Uterus (tissue), 4 donors: ENCODE results near the gene BLOC1S3. TPM values are rescaled to one million over a fixed set of nuclear protein-coding genes. Genes with fewer than 3 reads are reported as not detected.

Source experiments
- DNase-seq, 2 donors: peaks; one replicate each; pipeline ENCODE4 v3.0.0-alpha.2; 2019 to 2020
- H3K27ac ChIP-seq, 2 donors: fragments of 200-600 bp; sonication (generic); 1 replicate in 1 of 2; 2 replicates in 1 of 2; pipeline ENCODE4 v1.5.1; 2016 to 2018
- H3K27me3 ChIP-seq, 2 donors: fragments of 200-600 bp; sonication (generic); one replicate each; pipeline ENCODE4 v1.5.1; 2018 to 2019; ENCODE audit warnings: control low read depth in 1 of 2
- H3K36me3 ChIP-seq, 2 donors: fragments of 200-600 bp; sonication (generic); one replicate each; pipeline ENCODE4 v1.5.1; 2019; ENCODE audit warnings: control low read depth in 1 of 2
- H3K4me1 ChIP-seq, 2 donors: fragments of 200-600 bp; sonication (generic); one replicate each; pipeline ENCODE4 v1.5.1; 2018 to 2019; ENCODE audit warnings: control low read depth in 1 of 2
- H3K4me3 ChIP-seq, 2 donors: fragments of 200-600 bp; sonication (generic); 1 replicate in 1 of 2; 2 replicates in 1 of 2; pipeline ENCODE4 v1.5.1; 2018 to 2019; ENCODE audit warnings: mild to moderate bottlenecking in 1 of 2
- H3K9me3 ChIP-seq, 2 donors: fragments of 200-600 bp; sonication (generic); one replicate each; pipeline ENCODE4 v1.5.1; 2019; ENCODE audit warnings: control low read depth in 1 of 2
- POLR2A ChIP-seq, 2 donors: fragments of 450-650 bp; IDR thresholded peaks; one replicate each; pipeline ENCODE4 v1.6.1; 2016; ENCODE audit warnings: antibody characterized with exemption in 2 of 2, mild to moderate bottlenecking in 1 of 2, moderate library complexity in 1 of 2
- intact Hi-C: fragments of 100-400 bp; cut with DNase I; formaldehyde crosslinking; loops from one replicate; pipeline ENCODE4 v1.15.1; 2023; ENCODE audit warnings: low total_unique reads
- total RNA-seq, 4 donors: library from RNA; depleted of rRNA in 3 of 4; stranded (reverse); fragments of >200 nt in 3 of 4; gene quantifications; one replicate each; pipeline versions ENCODE4 v1.1.0 to v1.2.4, GENCODE V29; 2014 to 2023
- TF ChIP-seq, protein P1 (sequence below), 4 experiments: fragments of 200-600 bp in 2 of 4; fragments of 450-650 bp in 2 of 4; sonication (generic) in 2 of 4; IDR thresholded peaks; one replicate each; pipeline ENCODE4 v1.5.1; 2016 to 2019; ENCODE audit warnings: antibody characterized with exemption in 4 of 4, mild to moderate bottlenecking in 2 of 4, moderate library complexity in 1 of 4
- donor health status: DM: yes; HTN: yes; CAD: no.

BLOC1S3 gene
- total RNA-seq, 4 donors from 2014 or later: 4.6 to 16.2 (median 10.2) TPM; not detected in 1

GRCh38 chr19:45164577-45165335 is 13.8 kb upstream of the BLOC1S3 start:
- H3K9me3 ChIP-seq: no peaks in the 10 kb centered on the region
- intact Hi-C loops: no loop called here
- no peak overlapping the region for H3K27ac ChIP-seq
- peak in 1 of 2 donors; percentile 34 for DNase-seq
- TF ChIP-seq POLR2A (IDR thresholded peaks at IDR 0.05): no peak
- TF ChIP-seq, protein P1, sequence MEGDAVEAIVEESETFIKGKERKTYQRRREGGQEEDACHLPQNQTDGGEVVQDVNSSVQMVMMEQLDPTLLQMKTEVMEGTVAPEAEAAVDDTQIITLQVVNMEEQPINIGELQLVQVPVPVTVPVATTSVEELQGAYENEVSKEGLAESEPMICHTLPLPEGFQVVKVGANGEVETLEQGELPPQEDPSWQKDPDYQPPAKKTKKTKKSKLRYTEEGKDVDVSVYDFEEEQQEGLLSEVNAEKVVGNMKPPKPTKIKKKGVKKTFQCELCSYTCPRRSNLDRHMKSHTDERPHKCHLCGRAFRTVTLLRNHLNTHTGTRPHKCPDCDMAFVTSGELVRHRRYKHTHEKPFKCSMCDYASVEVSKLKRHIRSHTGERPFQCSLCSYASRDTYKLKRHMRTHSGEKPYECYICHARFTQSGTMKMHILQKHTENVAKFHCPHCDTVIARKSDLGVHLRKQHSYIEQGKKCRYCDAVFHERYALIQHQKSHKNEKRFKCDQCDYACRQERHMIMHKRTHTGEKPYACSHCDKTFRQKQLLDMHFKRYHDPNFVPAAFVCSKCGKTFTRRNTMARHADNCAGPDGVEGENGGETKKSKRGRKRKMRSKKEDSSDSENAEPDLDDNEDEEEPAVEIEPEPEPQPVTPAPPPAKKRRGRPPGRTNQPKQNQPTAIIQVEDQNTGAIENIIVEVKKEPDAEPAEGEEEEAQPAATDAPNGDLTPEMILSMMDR (IDR thresholded peaks at IDR 0.05): no peak
- no peak overlapping the region for H3K4me3 ChIP-seq
- H3K27me3 ChIP-seq: no peaks in the 10 kb centered on the region
- no peaks in the 10 kb centered on the region for H3K36me3 ChIP-seq
- H3K4me1 ChIP-seq: no peaks in the 10 kb centered on the region

- TF ChIP-seq POLR2A (IDR thresholded peaks at IDR 0.05): no peak
- TF ChIP-seq, protein P1 (IDR thresholded peaks at IDR 0.05): no peak
- H3K27ac ChIP-seq: no peak overlapping the region
- no peaks in the 10 kb centered on the region for H3K36me3 ChIP-seq
- intact Hi-C loops: no loop called here
- no peak overlapping the region for H3K4me3 ChIP-seq
- H3K4me1 ChIP-seq: no peaks in the 10 kb centered on the region
- no peaks in the 10 kb centered on the region for H3K27me3 ChIP-seq
- H3K9me3 ChIP-seq: no peaks in the 10 kb centered on the region
- DNase-seq: no peak
These were observed 11.8 kb upstream of the BLOC1S3 start for GRCh38 chr19:45166723-45167252.

- Histone ChIP-seq H3K4me1 (no peaks in the 10 kb centered on the region), H3K4me3 (no peak overlapping the region), H3K27ac (no peak overlapping the region), H3K9me3 (no peaks in the 10 kb centered on the region), H3K36me3 (no peaks in the 10 kb centered on the region), H3K27me3 (no peaks in the 10 kb centered on the region)
- TF ChIP-seq POLR2A (IDR thresholded peaks at IDR 0.05): no peak
- TF ChIP-seq, protein P1 (IDR thresholded peaks at IDR 0.05): no peak
- intact Hi-C loops: no loop called here
- DNase-seq: no peak
These were observed 9.7 kb upstream of the BLOC1S3 start for GRCh38 chr19:45168767-45169351.

DNA sequence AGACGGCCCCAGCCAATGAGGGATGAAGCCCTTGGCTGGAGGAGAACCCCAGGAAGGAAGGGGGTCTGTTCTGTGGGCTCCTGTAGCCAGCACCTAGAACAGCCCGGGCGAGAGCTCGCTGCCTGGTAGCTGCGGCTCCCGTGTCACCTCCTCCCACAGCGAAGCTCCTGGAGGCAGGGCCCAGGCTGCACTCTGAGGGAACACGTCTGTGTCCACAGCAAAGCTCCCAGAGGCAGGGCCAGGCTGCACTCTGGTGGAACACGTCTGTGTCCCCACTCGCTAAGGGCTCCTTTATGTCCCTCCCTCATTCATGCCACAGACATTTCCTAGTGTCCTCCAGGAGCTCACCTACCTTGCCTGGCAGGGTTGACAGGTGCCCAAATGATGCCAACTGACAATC is 9.0 kb upstream of the BLOC1S3 start:
- Histone ChIP-seq H3K36me3 (no peaks in the 10 kb centered on the region), H3K9me3 (no peaks in the 10 kb centered on the region), H3K4me1 (no peaks in the 10 kb centered on the region), H3K27ac (no peak overlapping the region), H3K4me3 (no peak overlapping the region), H3K27me3 (no peaks in the 10 kb centered on the region)
- TF ChIP-seq, protein P1 (IDR thresholded peaks at IDR 0.05): no peak
- TF ChIP-seq POLR2A (IDR thresholded peaks at IDR 0.05): no peak
- no peak for DNase-seq
- intact Hi-C loops: no loop called here
